GM10847 (cell line): ENCODE results near the gene MRPS22.

Experiments used
- POLR2A ChIP-seq: IDR thresholded peaks from 2 replicates; pipeline ENCODE4 v1.6.1; 2011; ENCODE audit not compliant: insufficient read length; ENCODE audit errors: extremely low read depth

The MRPS22 gene

GRCh38 chr3:139343895-139344856 lies at the start of gene MRPS22:
MRPS22 (plus strand) TSS chr3:139344020; CDS start chr3:139344027, 7 bp downstream.
- peak; percentile 65 for TF ChIP-seq POLR2A

- TF ChIP-seq POLR2A = no peak
These were observed 48.8 kb upstream of the MRPS22 start for GRCh38 chr3:139295040-139295439.

GRCh38 chr3:139296141-139296718 lies 47.6 kb upstream of the MRPS22 start:
- TF ChIP-seq POLR2A = no peak

GRCh38 chr3:139297588-139298311 lies 46.1 kb upstream of the MRPS22 start:
- no peak for TF ChIP-seq POLR2A

- no peak for TF ChIP-seq POLR2A
These were observed 44.3 kb upstream of the MRPS22 start for GRCh38 chr3:139299261-139300132.

- TF ChIP-seq POLR2A = no peak
These were observed 43.4 kb upstream of the MRPS22 start for GRCh38 chr3:139300416-139300815.

- TF ChIP-seq POLR2A = no peak
These were observed 42.6 kb upstream of the MRPS22 start for GRCh38 chr3:139301183-139301582.

- no peak for TF ChIP-seq POLR2A
These were observed 42.2 kb upstream of the MRPS22 start for GRCh38 chr3:139301654-139302053.

GRCh38 chr3:139302084-139302800 lies 41.6 kb upstream of the MRPS22 start:
- TF ChIP-seq POLR2A = no peak

GRCh38 chr3:139302801-139303113 lies 41.1 kb upstream of the MRPS22 start:
- TF ChIP-seq POLR2A = no peak

- TF ChIP-seq POLR2A = no peak
These were observed 40.6 kb upstream of the MRPS22 start for GRCh38 chr3:139303216-139303615.

GRCh38 chr3:139304383-139304782 lies 39.4 kb upstream of the MRPS22 start:
- TF ChIP-seq POLR2A = no peak

GRCh38 chr3:139306078-139306477 lies 37.7 kb upstream of the MRPS22 start:
- TF ChIP-seq POLR2A = no peak

GRCh38 chr3:139307072-139307491 lies 36.7 kb upstream of the MRPS22 start:
- TF ChIP-seq POLR2A = no peak
